HepG2 (cell line): ENCODE results near the gene OR6S1. TPM values are rescaled to one million over a fixed set of nuclear protein-coding genes. Genes with fewer than 3 reads are reported as not detected.

ENCODE experiments used
- AKNA ChIP-seq: sonication (generic); formaldehyde crosslinking; IDR thresholded peaks from 2 replicates; pipeline ENCODE4 v1.4.0; 2020; ENCODE audit warnings: missing genetic modification reagents, borderline replicate concordance
- FLYWCH1 ChIP-seq: sonication (generic); formaldehyde crosslinking; IDR thresholded peaks from 2 replicates; pipeline ENCODE4 v1.8.1; 2023; ENCODE audit warnings: mild to moderate bottlenecking, missing genetic modification reagents
- HINFP ChIP-seq: sonication (generic); formaldehyde crosslinking; IDR thresholded peaks from 2 replicates; pipeline ENCODE4 v1.4.0; 2020; ENCODE audit warnings: low read depth, mild to moderate bottlenecking, missing genetic modification reagents
- SMAD3 ChIP-seq: sonication (generic); formaldehyde crosslinking; IDR thresholded peaks from 2 replicates; pipeline ENCODE4 v1.4.0; 2020; ENCODE audit warnings: missing genetic modification reagents
- TP53 ChIP-seq: sonication (generic); formaldehyde crosslinking; conservative IDR thresholded peaks from 2 replicates; pipeline ENCODE4 v1.4.0; 2020; ENCODE audit warnings: missing genetic modification reagents
- ZBED4 ChIP-seq: sonication (generic); formaldehyde crosslinking; IDR thresholded peaks from 2 replicates; pipeline ENCODE4 v1.4.0; 2020; ENCODE audit warnings: missing genetic modification reagents, borderline replicate concordance
- ZNF569 ChIP-seq: sonication (generic); formaldehyde crosslinking; IDR thresholded peaks from 2 replicates; pipeline ENCODE4 v1.5.0; 2020; ENCODE audit warnings: mild to moderate bottlenecking, missing genetic modification reagents, moderate library complexity, borderline replicate concordance
- ZNF572 ChIP-seq: sonication (generic); formaldehyde crosslinking; IDR thresholded peaks from 2 replicates; pipeline ENCODE4 v1.5.1; 2020; ENCODE audit warnings: mild to moderate bottlenecking, missing genetic modification reagents
- ZNF687 ChIP-seq: sonication (generic); formaldehyde crosslinking; IDR thresholded peaks from 2 replicates; pipeline ENCODE4 v1.5.1; 2020; ENCODE audit warnings: mild to moderate bottlenecking, missing genetic modification reagents, moderate library complexity
- ZNF7 ChIP-seq: IDR thresholded peaks from 2 replicates; pipeline ENCODE4 v1.6.1; 2016; ENCODE audit warnings: missing biosample characterization, missing genetic modification reagents
- ZNF784 ChIP-seq: sonication (generic); formaldehyde crosslinking; IDR thresholded peaks from 2 replicates; pipeline ENCODE4 v1.5.1; 2020; ENCODE audit warnings: missing genetic modification reagents, mild to moderate bottlenecking, borderline replicate concordance
- ZNF878 ChIP-seq: sonication (generic); formaldehyde crosslinking; IDR thresholded peaks from 2 replicates; pipeline ENCODE4 v1.8.1; 2023; ENCODE audit warnings: mild to moderate bottlenecking, missing genetic modification reagents, moderate library complexity
- polyA plus RNA-seq, 8 experiments: library from polyadenylated mRNA; depleted of rRNA in 3 of 8; stranded (reverse) in 7 of 8; unstranded in 1 of 8; fragments of >200 nt; fragmentation: Illumina TruSeq in 4 of 8; extraction: Trizol in 4 of 8; gene quantifications; 2 replicates each; pipeline versions ENCODE4 v1.2.1 to v1.2.3, GENCODE V29; 2011 to 2016; ENCODE audit warnings: low read depth in 4 of 8, missing spikeins in 1 of 8, mixed read lengths in 1 of 8; ENCODE audit not compliant: insufficient read depth in 1 of 8
- total RNA-seq, 5 experiments: library from RNA; depleted of rRNA; stranded (reverse); fragments of >200 nt; fragmentation: Illumina TruSeq; extraction: Trizol; gene quantifications; 2 replicates each; pipeline ENCODE4 v1.2.3, GENCODE V29; 2016; ENCODE audit warnings: low read depth in 1 of 5

The OR6S1 gene
- total and polyA plus RNA-seq, 2 of the 13 experiments (the other 11 are each of a cell fraction or from before 2014, with no cell fraction given): 0.09 TPM; not detected in 1

- TF ChIP-seq AKNA (CRISPR knock-in tag): no peak
- peak; percentile 86; the same call in 1 of the 2 replicates for TF ChIP-seq SMAD3 (CRISPR knock-in tag)
- 0 out of 2 replicates have a peak, but pooled peaks have one; percentile 16 for TF ChIP-seq ZBED4 (CRISPR knock-in tag)
- no peak for TF ChIP-seq HINFP (CRISPR knock-in tag)
- no peak for TF ChIP-seq ZNF572 (CRISPR knock-in tag)
- no peak for TF ChIP-seq ZNF7 (CRISPR knock-in tag)
- TF ChIP-seq ZNF687 (CRISPR knock-in tag): no peak
- TF ChIP-seq FLYWCH1 (CRISPR knock-in tag): no peak
- TF ChIP-seq ZNF784 (CRISPR knock-in tag): no peak
- peak; percentile 54; the same call in 1 of the 2 replicates for TF ChIP-seq ZNF878 (CRISPR knock-in tag)
- TF ChIP-seq ZNF569 (CRISPR knock-in tag): no peak
- no peak for TF ChIP-seq TP53
Observed at GRCh38 chr14:20671597-20672283, 30.2 kb upstream of the OR6S1 start (continued).
